Measurements from ENCODE around the gene NAALADL2.
"Not testable (repeated sequence)": the region's sequence is repeated elsewhere in the genome, so short reads cannot be mapped to it uniquely, and the experiment has no call there.

Gene NAALADL2

DNA sequence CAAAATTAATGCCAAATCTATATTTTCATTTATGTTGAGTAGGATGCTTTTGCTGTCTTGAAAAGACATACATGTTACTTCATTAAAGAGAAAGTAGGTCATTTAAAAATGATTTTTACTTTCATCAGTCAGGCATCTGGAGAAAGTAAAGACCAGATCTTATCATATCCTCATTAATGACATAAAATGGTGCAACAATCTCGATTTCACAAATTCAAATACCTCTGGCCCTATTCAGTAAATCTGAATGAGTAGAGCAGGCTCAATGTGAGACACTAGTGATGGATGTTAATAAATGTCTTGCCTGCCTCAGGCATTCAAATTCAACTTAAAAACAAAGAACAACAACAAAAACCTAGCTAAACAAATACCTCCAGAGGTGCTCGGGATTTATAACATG, 714.1 kb downstream of the NAALADL2 start:
- DNase-seq (ENCODE audit: low read depth in 2 of 2): no peak

DNA sequence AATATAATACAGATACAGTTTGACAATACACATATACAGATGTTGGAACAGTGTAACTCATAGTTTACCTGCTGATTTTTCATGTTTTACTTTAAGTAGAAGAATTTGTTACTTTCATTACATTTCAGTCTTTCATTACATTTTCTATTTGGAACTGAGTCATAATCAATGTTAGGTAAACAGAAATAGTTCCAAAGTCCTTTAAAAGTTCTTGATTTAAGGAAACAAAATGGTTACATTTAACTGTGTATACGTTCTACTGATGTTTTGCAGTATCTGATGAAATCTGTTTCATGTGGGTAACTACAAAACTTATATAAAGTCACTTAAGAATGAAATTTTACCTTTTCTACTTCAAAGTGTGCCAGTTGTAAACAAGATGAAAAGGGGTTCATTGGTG, 721.2 kb downstream of the NAALADL2 start:
- DNase-seq (ENCODE audit: low read depth in 2 of 2): no peak

DNA sequence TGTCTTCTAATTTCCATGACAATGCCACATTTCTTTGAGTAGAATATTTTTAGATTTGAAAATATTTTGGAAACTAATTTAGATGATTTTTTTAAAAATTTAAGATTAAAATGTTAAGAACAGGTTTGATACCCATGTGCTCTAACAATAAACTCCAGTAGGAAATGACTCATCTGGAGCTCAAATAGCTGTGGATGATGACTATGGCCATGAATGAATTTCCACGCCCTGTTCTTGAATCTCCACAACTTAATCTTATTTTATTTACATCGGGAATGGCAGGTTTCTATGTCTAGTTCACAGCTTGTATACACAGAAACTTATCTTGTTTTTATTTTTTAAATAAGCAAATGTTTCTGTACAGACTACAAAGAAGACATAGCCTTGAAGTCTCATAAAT, 726.8 kb downstream of the NAALADL2 start:
- peak; percentile 6 to 8 for DNase-seq (ENCODE audit: low read depth in 2 of 2)

DNA sequence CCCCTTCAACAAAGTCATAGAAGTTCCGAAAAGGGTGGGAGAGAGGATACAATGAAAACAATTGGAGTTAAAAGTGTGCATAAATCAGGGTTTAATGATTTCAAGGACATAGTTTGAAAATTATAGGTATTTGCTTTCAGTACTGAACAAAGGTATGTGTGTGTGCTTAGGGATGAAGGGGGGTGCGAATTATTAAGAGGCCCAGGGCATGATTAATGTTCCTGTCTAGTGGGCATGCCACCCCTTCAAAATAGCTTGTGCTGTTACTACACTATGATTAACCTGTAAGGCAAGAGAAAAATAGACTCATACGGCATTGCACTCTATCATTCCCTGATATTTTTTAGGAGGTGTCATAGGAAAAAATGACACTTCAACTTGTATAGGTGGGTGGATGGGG, 731.6 kb downstream of the NAALADL2 start:
- DNase-seq (ENCODE audit: low read depth in 2 of 2): no peak

DNA sequence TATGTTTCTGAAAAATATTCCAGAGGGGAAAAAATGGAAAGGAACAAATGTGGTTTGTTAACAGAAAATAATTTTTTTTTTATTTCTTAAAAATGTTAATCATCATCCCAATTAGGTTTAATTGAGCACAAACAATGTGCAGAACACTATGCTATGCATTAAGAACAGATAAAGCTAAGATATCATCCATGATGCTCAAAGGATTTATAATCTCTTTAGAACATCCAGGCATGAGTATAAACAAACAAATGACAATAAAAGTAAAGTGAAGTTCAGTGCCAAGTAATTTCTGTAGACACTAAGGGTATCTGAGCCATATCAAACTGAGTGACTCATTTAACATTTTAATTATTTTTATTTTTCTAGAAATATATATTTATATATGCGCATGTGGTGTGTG, 732.2 kb downstream of the NAALADL2 start:
- no peak for DNase-seq (ENCODE audit: low read depth in 2 of 2)

DNA sequence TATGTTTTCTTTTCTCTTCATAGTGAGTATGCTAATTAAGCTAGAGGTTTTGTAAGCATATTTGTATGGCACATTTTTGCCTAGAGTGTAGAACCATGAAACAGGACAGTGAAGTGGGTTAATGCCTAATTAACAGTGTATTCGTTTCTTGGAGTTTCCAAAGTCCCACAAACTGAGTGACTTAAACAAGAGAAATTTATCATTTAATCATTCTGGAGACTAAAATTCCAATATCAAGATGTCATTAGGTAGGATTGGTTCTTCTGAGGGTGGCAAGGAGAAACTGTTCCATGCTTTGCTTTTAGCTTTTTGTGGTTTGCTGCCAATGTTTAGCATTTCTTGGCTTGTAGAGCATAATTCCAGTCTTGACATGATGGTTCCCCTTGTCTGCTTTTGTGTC, 734.2 kb downstream of the NAALADL2 start:
- no peak for DNase-seq (ENCODE audit: low read depth in 2 of 2)

DNA sequence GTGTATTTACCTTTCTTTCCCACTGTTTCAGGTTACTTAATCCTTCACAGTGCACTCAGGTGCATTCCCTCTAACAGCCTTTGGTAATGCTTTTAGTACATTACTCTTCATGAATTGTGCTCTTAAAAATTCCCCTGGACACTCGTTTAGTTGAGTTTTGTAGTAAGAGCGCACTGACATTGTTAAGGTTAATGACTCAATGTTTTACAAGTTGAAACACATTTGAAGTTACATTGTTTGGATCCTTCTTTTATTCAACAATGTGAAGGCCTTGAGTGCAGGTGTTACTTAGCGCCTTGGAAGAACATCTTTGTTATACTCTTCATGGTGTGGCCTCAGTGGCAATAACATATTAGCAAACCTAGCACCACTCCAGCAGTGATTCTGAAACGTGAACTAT, 739.6 kb downstream of the NAALADL2 start:
- DNase-seq (ENCODE audit: low read depth in 2 of 2): no peak

DNA sequence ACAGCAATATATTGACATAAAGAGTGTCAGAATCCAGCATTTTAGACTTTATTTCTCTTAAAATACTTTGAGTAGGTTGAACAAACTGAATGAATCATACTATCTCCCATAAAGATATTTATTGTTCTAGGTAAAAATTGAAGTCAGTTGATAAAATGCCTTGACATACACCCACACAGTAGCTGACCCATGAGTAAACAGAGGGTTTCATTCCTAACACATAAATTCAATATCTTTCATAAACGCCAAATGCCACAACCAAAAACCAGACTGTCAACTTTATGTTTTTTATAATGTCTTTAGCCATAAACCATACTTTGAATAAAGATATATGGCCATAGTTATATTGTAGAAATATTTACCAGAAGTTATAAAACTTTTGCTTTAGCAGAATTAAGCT, 742.4 kb downstream of the NAALADL2 start:
- no peak for DNase-seq (ENCODE audit: low read depth in 2 of 2)

DNA sequence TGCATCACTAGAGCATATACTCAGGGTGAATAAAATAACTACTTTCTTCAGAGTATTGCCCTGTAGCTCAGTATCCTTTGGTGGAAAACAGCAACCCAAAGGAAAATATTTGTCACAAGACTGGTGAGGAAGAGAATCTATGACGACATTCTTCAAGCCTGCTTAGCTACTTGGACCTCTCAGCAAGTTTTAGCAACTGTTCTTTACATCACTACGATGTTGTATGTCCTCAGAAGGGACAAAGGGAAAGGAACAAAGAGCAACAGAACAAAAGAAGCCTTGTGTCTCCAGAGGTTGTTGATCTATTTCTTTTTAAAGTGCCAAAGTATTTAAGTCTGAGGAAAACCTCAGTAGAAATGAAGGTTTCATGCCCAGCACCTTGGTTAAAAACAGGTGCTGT, 746.7 kb downstream of the NAALADL2 start:
- DNase-seq (ENCODE audit: low read depth in 2 of 2): no peak

DNA sequence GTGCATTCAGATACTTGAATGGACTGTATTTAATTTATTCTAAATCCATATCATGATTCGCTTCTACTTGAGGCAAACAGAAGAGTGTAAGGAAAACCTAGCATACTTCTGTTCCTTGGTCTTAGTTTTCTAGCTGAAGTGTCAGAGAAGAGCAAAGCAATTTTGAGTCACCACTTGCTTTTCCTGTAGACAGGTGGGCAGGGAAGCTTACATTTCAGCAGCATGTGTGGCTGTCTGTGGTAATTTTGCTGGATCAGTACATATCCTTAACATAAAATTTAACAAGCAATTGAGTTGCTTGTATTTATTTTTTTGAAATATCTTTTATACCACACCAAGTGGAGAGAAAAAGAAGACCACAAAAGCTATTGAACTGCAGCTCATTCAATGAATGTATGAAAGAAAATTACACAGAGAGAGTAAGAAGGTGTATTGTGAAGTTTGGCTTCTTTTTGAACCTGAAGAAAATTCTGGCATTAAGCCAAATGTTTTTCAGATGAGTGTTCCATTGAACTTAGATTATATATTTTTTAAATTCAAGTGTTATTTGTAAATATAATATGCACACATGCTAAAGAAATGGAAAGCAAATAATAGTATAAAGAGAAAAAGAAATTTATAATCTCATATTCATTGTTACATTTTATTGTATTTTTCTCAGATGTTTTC, 747.6 kb downstream of the NAALADL2 start:
- no peak for DNase-seq (ENCODE audit: low read depth in 2 of 2)

DNA sequence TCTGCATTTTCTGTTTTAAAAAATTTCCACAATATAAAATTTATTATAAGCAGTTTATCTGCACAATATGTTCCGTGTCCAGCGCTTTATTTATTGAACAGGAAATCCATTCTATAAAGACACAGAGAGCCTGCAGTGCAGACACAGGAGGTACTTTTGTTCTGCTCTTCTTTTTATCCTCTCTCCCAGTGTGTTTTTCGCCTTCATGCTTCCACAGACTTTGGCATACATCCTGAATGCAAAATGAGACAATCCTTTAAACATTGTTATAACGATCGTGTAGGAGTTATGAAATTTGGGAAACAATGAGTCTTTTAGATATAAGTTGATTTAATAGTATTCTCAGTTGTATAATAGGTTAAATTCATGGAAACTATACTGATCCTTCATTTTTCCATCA, 749.2 kb downstream of the NAALADL2 start:
- no peak for DNase-seq (ENCODE audit: low read depth in 2 of 2)

DNA sequence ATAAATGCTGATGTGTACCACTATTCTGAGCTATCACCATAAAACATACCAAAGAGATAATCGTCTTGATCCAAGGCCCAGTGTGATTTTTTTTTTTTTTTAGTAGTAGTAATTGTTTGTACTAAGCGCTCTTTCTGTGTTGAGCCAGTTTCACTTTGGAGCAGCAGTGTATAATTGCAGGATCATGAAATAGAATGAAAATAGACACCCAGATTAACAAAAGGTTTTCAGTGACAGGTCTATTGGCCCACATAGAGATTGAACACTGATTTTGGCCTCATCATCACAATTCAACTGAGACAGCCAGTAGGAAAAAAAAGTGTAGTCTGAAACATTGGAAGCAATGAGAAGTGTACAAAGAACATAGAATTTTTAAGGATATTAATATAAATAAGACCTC, 749.8 kb downstream of the NAALADL2 start:
- no peak for DNase-seq (ENCODE audit: low read depth in 2 of 2)

DNA sequence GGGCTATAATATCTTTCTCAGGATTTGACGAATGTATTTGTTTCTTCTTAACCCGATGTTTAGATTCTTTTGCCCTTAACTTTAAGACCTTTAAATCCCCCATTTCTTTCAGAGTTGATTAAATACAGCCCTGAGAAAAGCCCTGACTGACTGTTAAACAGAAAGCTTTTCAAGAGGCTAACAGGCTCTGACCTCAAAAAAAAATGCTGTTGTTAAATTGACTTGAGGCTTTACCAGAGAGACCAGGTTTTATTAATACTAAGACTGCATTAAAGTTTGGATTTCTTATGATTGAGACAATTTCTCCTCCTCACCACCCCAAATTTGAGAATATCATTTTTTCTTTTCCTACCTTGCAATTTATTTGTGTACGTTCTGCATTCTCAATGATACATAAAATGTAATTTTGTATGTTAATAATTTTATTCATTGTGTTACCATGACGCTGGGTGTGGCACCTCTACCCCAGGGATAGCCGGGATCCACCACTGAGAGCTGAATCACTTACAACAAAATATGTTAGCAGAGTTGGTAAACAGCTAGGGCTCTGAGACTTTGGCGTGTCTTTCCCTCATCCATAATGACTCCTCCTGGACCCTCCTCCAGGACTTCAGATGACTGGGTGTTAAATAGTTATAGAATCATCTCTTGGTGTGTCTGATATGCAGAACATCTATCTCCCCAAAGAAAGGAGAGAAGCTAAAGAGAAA, 753.5 kb downstream of the NAALADL2 start:
- DNase-seq (ENCODE audit: low read depth in 2 of 2): no peak

DNA sequence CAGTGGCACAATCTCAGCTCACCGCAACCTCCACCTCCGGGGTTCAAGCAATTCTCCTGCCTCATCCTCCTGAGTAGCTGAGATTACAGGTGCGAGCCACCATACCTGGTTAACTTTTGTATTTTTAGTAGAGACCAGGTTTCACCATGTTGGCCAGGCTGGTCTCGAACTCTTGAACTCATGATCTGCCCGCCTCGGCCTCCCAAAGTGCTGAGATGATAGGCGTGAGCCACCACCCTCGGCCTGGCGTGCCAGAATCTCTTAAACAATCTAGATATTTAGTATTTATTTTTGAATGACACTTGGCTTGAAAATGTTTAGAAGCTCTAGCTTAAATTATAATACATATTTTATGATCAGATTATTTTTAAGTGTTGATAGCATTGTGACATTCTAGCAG, 755.0 kb downstream of the NAALADL2 start:
- DNase-seq (ENCODE audit: low read depth in 2 of 2): not testable (repeated sequence)

DNA sequence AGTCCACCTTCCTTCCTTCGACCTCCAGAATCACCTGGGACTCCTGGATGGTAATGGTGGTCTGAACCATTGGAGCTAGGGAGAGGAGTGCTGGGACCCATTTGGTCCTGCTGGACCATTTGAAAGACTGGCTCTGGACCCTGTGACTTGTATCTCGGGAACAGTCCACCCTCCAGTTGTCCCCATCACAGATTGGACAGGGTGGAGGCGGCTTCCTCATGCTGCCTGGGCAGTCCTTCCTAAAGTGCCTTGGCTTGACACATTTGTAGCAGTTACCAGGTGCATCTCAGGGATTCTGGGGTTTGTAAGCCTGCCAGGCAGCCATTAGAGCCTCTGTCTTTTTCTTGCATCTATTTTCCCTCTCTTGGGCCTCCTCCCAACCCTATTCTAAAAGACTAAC, 758.1 kb downstream of the NAALADL2 start:
- no peak for DNase-seq (ENCODE audit: low read depth in 2 of 2)

DNA sequence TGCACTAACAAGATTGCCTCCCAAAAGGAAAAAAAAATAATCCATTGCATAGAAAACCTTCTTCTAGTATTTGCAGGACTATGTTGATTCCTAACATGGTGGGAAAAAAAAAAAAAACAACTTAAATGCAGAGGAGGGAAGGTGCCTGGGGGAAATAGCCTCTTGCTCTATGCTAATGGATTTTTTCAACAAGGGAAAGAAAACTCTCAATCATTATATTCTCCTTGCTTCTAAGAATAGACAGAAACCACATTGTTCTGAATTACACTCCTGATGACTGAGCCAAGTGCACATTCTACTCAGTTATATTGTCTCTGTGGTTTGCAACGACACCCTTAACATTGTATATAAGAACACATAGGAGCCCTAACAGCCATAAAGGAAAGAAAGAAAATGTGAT, 760.2 kb downstream of the NAALADL2 start:
- DNase-seq (ENCODE audit: low read depth in 2 of 2): no peak

DNA sequence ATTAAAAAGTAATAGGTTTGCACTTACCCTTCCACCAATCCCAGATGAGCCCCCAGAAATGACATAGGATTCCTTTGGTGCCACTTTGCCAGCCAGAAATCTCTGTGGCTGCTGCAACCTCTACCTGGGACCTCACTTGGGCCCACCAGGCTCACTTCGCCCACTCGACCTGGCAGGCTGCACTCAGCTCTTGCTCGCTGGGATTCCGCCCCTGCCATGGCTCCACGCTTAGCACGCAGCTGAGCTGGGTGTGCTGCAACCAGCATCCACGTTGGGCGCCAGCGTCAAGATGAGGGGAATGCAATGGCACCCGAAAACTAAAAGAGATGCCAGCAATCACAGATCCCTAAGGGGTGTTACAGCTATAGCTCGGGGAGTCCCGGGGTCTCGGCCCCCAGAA, 761.0 kb downstream of the NAALADL2 start:
- no peak for DNase-seq (ENCODE audit: low read depth in 2 of 2)

DNA sequence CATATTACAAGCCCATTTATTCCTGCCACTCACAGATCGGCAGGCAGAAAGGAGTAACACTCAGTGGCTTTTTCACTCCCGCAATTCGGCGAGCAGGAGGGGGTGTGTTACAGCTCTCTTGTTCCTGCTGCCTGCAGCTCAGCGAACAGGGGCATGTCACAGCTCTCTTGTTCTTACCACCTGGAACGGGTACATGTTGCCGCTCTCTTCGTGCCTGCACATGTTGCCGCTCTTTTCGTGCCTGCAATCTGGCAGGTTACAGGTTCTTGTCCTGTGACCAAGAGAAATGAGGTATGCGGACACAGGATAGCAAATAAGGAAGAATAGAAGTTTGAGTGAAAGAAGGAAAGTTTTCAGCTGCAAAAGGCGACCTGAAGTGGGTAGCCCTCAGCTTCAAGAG, 761.4 kb downstream of the NAALADL2 start:
- DNase-seq (ENCODE audit: low read depth in 2 of 2): no peak

DNA sequence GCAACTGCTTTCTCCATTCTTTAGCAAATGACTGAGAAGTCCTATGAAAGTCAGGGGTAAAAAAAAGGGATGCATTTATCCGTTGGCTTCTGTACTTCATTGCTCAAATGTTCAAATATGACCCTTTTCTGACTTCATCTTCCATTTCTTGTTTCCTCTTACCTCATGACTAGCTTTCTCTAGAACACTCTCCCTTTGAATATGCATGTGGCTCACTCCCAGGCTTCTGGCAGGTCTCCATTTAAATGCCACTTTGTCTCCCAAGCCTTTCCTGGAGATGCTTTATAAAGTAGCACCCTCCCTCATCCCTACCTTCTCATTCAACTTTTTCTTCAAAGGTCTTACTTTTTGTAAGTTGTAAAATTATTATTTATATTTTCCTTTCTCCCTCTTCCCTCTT, 781.8 kb downstream of the NAALADL2 start:
- no peak for DNase-seq (ENCODE audit: low read depth in 2 of 2)

DNA sequence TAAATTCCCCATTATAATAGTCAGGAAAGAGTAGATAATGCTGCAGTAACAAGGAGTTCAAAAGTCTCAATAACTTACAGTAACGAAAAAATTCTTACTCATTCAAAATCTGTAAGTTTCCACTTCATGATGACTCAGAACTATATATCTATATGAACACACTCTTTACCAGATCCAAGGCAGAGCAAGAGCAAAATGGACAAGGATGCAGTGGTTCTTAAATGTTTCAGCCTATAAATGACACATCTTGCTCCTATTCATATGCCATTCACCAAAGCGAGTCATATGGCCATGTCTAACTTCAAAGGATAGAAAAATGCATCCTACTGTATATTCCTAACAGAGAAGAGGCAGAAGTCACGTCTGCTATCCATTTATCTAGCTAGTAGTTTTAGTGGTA, 787.7 kb downstream of the NAALADL2 start:
- no peak for DNase-seq (ENCODE audit: low read depth in 2 of 2)

DNA sequence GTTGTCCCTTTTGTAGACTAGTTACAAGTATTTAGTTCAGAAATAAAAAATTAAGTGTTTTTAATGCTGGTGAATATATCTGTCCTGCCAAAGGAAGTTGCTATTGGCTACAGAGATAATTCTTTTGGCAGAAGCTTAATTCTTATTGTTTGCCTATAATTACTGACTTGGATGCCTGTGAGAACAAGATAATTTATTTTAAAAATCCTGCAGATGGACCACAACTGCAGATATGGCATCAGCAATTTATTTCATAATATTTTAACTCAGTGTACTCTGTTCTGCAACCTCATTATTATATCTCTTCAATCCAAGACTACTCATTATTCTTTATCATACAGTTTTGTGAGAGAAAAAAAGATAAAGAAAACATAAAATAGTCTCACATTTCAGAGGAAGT, 789.8 kb downstream of the NAALADL2 start:
- DNase-seq (ENCODE audit: low read depth in 2 of 2): no peak

DNA sequence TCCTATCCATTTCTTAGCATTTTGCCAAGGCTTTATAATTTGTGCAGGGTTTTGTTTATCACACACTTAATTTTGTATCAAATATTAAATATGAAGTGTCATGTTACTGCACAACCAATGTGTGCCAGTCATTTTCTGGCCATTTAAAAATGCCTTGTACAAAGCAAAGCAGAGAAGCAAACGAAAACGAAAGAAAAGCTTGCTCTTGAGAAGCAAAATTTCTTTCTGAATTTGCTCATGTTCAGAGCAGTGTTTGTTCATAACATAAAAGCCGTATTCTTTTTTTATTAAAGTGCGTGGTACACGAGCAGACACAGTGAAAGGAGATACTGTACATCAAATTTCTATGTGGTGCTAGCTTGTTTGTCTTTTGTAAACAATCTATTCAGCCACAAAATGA, 792.6 kb downstream of the NAALADL2 start:
- DNase-seq (ENCODE audit: low read depth in 2 of 2): no peak

DNA sequence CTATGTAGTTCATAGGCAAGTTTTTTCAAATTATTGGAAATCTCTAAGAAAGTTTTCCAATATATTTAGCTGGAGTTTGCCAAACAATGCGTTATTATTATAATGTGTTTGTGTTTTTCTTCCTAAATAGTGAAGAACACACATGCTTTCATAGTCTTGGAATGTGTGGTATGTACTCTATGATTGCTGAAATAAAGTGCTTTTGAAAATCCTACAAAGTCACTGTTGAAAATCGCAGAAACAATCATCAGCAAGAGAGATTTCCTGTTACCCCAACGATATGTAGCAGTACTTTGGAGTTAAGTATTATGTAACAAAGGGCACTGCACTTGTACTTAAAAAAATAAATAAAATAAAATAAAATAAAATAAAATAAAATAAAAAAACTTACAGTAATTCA, 796.2 kb downstream of the NAALADL2 start:
- no peak for DNase-seq (ENCODE audit: low read depth in 2 of 2)

DNA sequence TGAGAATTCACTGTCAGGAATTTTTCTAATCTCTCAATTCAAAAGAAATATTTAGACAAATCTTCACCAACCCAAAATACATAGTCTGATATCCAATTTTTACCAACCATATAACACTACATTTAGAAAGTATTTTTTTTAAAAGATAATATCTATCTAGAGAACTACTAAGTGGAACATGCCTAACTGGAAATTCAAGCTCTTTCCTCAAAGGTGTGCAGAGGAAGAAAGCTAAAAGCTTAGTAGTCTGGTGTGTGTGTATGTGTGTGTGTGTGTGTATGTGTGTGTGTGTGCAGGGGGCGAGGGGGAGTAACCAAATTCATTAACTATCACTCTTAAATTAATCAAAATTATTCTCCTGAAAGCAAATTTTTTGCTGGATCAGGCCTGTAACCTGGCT, 797.3 kb downstream of the NAALADL2 start:
- DNase-seq (ENCODE audit: low read depth in 2 of 2): no peak
